Activated B cell treated with CpG ODN at 0.5 μM for 24 hours (primary cell): ENCODE data around the gene OGG1. TPM values are rescaled to one million over a fixed set of nuclear protein-coding genes. Genes with fewer than 3 reads are reported as not detected.
A peak's percentile ranks its signal among the peaks of the same experiment; 100 is the strongest.

Experiments
- ATAC-seq: fragments of 200-7000 bp; cut with Tn5 transposase; one replicate; pipeline ENCODE4 v1.10.0; 2021; ENCODE audit warnings: low read depth, mild to moderate bottlenecking, moderate library complexity
- CTCF ChIA-PET: fragments of 350-600 bp; sonication (Branson Sonifier 250); formaldehyde crosslinking; loops from one replicate; lab custom pipeline; 2021; ENCODE audit warnings: antibody characterized with exemption; lab: Charles Lee
- POLR2A ChIA-PET: fragments of 350-600 bp; sonication (Branson Sonifier 250); formaldehyde crosslinking; loops from one replicate; lab custom pipeline; 2021; ENCODE audit warnings: antibody characterized with exemption; lab: Charles Lee
- DNase-seq: peaks from one replicate; pipeline ENCODE4 v3.0.0; 2022
- H3K27ac Mint-ChIP-seq: one replicate; pipeline ENCODE4 v1.8.0; 2020; ENCODE audit warnings: mixed read lengths
- H3K27me3 Mint-ChIP-seq: one replicate; pipeline ENCODE4 v1.8.0; 2021; ENCODE audit warnings: mixed read lengths
- H3K36me3 Mint-ChIP-seq: one replicate; pipeline ENCODE4 v1.8.0; 2021; ENCODE audit warnings: low read depth, mixed read lengths
- H3K4me1 Mint-ChIP-seq: one replicate; pipeline ENCODE4 v1.8.0; 2021; ENCODE audit warnings: mixed read lengths
- H3K4me3 Mint-ChIP-seq: one replicate; pipeline ENCODE4 v1.8.0; 2020; ENCODE audit warnings: mild to moderate bottlenecking, mixed read lengths
- H3K9me3 Mint-ChIP-seq: one replicate; pipeline ENCODE4 v1.8.0; 2020; ENCODE audit warnings: mixed read lengths
- intact Hi-C: fragments of 100-400 bp; cut with micrococcal nuclease; formaldehyde crosslinking; loops from one replicate; pipeline ENCODE4 v1.15.1; 2024
- total RNA-seq: library from RNA; stranded (reverse); gene quantifications from 2 replicates; pipeline ENCODE4 v1.2.3, GENCODE V29; 2022
- TF ChIP-seq, protein P1 (sequence below): fragments of 200-600 bp; IDR thresholded peaks from one replicate; pipeline ENCODE4 v1.8.0; 2022; ENCODE audit warnings: antibody characterized with exemption, mild to moderate bottlenecking

OGG1 gene
- total RNA-seq, 1 donor from 2014 or later = 60.7 TPM

DNA sequence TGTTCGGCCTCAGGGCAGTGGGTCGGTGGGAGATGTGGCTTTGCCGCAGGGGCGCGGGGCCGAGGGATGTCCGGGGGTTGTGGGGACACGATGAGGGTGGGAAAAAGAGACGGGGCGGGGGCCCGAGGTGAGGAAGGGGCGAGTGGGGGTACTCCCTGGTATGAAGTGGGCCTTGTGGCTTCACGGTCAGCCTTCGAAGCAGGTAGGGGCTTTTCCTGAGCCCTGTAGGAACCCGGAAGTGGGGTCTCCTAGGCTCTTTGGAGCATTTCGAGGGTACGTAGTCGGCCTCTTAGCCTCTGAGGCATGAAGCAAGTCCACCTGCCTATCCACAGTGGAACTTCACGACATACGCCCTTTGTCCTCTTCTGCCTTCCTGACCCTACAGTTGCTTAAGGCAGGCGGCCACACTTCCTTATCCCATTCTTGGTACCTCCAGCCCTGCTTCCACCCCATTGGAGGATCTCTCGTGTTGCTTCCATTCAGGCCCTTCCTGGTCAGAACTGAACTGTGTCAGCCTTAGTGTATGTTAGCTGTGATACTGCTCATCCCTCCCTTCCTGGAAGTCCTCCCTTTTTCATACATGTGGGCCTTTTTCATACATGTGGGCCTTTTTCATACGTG lies 43.5 kb downstream of the OGG1 start:
- ChIA-PET CTCF (interaction anchor here (1.0 to 1.3 kb wide), 3 partner anchors 11 to 140 kb away, joined by 4 to 8 read pairs (median 7); partner anchors contain the start of gene CRELD1), POLR2A (interaction anchor here (0.6 to 6.2 kb wide), 34 partner anchors 8 to 569 kb away, joined by 3 to 146 read pairs (median 6); partner anchors contain the start of genes BRPF1, CAMK1, CRELD1 and EMC3)
- Mint-ChIP-seq H3K27ac (peak overlapping the region; percentile 100), H3K4me1 (peaks cover 70% of the 10 kb centered on the region), H3K27me3 (no peaks in the 10 kb centered on the region), H3K36me3 (peaks cover 61% of the 10 kb centered on the region), H3K4me3 (peak overlapping the region; percentile 99), H3K9me3 (no peaks in the 10 kb centered on the region)
- intact Hi-C loops = loop anchor here (2.0 to 10.0 kb wide), 4 partner anchors 140 to 532 kb away; partner anchors contain the start of genes BRK1, CRELD1, EMC3 and SEC13
- ATAC-seq = peak; percentile 2
- DNase-seq = no peak
- TF ChIP-seq, protein P1, sequence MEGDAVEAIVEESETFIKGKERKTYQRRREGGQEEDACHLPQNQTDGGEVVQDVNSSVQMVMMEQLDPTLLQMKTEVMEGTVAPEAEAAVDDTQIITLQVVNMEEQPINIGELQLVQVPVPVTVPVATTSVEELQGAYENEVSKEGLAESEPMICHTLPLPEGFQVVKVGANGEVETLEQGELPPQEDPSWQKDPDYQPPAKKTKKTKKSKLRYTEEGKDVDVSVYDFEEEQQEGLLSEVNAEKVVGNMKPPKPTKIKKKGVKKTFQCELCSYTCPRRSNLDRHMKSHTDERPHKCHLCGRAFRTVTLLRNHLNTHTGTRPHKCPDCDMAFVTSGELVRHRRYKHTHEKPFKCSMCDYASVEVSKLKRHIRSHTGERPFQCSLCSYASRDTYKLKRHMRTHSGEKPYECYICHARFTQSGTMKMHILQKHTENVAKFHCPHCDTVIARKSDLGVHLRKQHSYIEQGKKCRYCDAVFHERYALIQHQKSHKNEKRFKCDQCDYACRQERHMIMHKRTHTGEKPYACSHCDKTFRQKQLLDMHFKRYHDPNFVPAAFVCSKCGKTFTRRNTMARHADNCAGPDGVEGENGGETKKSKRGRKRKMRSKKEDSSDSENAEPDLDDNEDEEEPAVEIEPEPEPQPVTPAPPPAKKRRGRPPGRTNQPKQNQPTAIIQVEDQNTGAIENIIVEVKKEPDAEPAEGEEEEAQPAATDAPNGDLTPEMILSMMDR = no peak

DNA sequence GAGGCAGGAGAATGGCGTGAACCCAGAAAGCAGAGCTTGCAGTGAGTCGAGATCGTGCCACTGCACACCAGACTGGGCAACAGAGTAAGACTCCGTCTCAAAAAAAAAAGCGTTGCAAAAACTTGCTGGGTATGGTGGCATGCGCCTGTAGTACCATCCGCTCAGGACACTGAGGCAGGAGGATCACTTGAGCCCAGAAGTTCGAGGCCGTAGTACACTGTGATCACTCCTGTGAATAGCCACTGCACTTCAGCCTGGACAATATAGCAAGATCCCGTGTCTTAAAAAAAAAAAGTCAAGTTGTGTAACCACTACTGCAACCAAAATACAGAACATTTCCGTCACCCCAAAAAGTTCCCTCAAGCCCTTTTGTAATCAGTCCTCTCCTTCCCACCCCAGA lies 44.6 kb downstream of the OGG1 start:
- Mint-ChIP-seq H3K4me1 (peaks cover 70% of the 10 kb centered on the region), H3K27me3 (no peaks in the 10 kb centered on the region), H3K9me3 (no peaks in the 10 kb centered on the region), H3K27ac (peak overlapping the region; percentile 100), H3K4me3 (peak overlapping the region; percentile 99), H3K36me3 (peaks cover 63% of the 10 kb centered on the region)
- DNase-seq = no peak
- CTCF ChIA-PET = interaction anchor here (1.6 kb wide), 1 partner anchor 44 kb away, joined by 5 read pairs; the partner anchor contains the start of gene OGG1
- POLR2A ChIA-PET = interaction anchor here (0.8 to 6.2 kb wide), 5 partner anchors 12 to 192 kb away, joined by 6 to 146 read pairs (median 106); partner anchors contain the start of genes EMC3, OGG1 and TTLL3
- TF ChIP-seq, protein P1 = no peak
- no peak for ATAC-seq
- intact Hi-C loops = loop anchor here (5.0 to 10.0 kb wide), 2 partner anchors 323 to 530 kb away; partner anchors contain the start of genes BRK1 and SEC13

DNA sequence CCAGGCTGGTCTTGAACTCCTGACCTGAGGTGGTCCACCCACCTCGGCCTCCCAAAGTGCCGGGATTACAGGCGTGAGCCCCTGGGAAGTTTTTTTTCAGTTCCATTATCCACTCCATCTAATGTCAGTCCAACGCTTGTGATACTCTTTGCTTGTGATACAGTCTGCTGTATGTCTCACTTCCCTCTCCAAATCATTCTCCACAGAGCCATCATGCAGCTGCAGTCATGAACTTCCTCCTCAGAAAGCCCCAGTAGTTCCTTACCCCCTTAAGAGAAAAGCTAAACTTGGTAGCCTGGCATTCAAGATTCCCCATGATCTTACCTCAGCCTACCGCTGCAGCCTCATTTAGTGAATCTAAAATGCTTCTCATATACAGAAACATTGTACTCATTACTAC lies 45.5 kb downstream of the OGG1 start:
- H3K27ac Mint-ChIP-seq = peak overlapping the region; percentile 100
- intact Hi-C loops = loop anchor here (1.0 to 10.0 kb wide), 2 partner anchors 14 to 530 kb away; partner anchors contain the start of gene SEC13
- H3K27me3 Mint-ChIP-seq = no peaks in the 10 kb centered on the region
- ATAC-seq (peak; percentile 51), DNase-seq (no peak)
- CTCF ChIA-PET = interaction anchor here (0.8 to 1.6 kb wide), 7 partner anchors 10 to 291 kb away, joined by 3 to 5 read pairs (median 4); partner anchors contain the start of genes OGG1 and TTLL3
- POLR2A ChIA-PET = interaction anchor here (0.6 to 6.2 kb wide), 16 partner anchors 9 to 453 kb away, joined by 3 to 146 read pairs (median 4); partner anchors contain the start of genes BRPF1, CRELD1, JAGN1 and MTMR14
- H3K4me3 Mint-ChIP-seq = peak overlapping the region; percentile 99
- H3K9me3 Mint-ChIP-seq = no peaks in the 10 kb centered on the region
- H3K4me1 Mint-ChIP-seq = peaks cover 67% of the 10 kb centered on the region
- TF ChIP-seq, protein P1 = no peak
- peaks cover 63% of the 10 kb centered on the region for H3K36me3 Mint-ChIP-seq

DNA sequence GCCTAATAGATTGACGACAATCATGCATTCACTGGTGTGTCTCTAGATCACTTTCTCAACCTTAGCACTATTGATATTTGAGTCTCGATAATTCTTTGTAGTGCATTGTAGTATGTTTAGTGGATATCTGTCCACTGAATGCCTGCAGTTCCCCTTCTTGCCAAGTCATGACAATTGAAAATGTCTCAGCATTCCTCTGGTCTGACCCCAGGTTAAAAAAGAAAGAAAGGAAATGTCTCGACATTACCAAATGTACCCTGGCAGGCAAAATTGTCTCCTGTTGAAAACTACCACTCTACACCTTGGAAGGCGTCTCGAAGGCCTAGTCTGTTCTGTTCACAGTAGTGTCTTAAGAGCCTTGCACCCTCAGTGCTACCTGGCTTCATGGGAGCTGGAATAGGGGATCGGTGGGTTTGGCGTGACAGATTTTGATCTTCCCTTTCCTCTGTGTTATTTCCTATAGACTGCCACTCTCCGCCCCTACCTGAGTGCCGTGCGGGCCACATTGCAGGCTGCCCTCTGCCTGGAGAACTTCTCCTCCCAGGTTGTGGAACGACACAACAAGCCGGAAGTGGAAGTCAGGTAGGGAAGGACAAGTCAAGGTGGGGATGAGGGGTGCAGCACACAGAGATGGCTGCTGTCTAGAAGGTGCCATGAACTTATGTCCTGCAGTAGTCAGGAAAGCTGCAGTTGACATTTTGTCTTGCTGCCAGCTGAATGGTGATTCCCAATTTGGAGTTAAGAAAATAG lies 47.6 kb downstream of the OGG1 start:
- H3K4me3 Mint-ChIP-seq = no peak overlapping the region
- no peaks in the 10 kb centered on the region for H3K9me3 Mint-ChIP-seq
- ChIA-PET CTCF (interaction anchor here (1.0 kb wide), 1 partner anchor 18 kb away, joined by 5 read pairs; no protein-coding TSS in a partner anchor), POLR2A (interaction anchor here (0.7 to 6.2 kb wide), 2 partner anchors 10 to 12 kb away, joined by 7 to 146 read pairs; partner anchors contain the start of gene TTLL3)
- peaks cover 76% of the 10 kb centered on the region for H3K36me3 Mint-ChIP-seq
- no peaks in the 10 kb centered on the region for H3K27me3 Mint-ChIP-seq
- peaks cover 49% of the 10 kb centered on the region for H3K4me1 Mint-ChIP-seq
- peak overlapping the region; percentile 63 for H3K27ac Mint-ChIP-seq
- intact Hi-C loops = loop anchor here (10.0 kb wide), 1 partner anchor 527 kb away; the partner anchor contains the start of gene SEC13
- ATAC-seq = no peak
- DNase-seq = no peak
- TF ChIP-seq, protein P1 = no peak
